Measurements from ENCODE around the gene RSRP1.

Gene RSRP1

DNA sequence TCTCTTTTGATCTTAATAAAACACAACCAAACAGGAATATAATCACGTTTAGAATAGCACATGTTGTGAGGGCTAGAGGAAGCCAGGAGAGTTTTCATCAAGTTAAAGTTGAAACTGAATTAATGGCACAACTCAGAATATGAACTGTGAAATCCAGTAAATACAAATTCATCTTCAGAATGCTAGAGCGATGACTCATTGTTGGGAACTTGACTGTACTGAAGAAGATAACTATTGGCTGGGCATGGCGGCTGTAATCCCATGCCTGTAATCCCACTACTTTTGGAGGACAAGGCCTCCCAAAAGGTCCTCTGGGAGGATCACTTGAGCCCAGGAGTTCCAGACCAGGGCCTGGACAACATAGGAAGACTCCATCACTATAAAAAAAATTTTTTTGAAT lies 23.8 kb downstream of the RSRP1 start:
- TF ChIP-seq CTCF (conservative IDR thresholded peaks at IDR 0.05; ENCODE audit: low read depth), result no peak
- ChIA-PET CTCF (no interaction called here), POLR2A (ENCODE audit: low non-redundant PET) (no interaction called here)
- no peak overlapping the region for H3K27ac ChIP-seq
- no peak for DNase-seq (ENCODE audit: low spot score)

DNA sequence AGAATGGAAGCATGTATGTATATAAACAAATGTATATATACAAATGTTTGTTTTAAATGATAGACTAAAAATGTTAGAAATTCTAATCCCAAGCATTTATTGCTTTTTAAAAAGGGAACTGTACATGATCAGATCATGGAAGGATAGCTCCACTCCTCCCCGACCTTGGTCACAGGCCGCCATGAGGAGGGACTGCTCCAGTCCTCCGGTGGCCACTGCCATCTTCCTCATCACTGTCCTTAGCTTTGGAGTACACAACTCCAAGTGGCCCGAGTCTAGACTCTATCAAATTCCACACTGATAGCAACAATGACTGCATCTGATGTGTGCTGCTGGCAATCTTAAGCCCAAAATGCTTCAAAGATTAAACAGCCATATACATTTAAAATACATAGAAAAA lies 24.6 kb downstream of the RSRP1 start:
- no peak for TF ChIP-seq CTCF (conservative IDR thresholded peaks at IDR 0.05; ENCODE audit: low read depth)
- ChIA-PET CTCF (no interaction called here), POLR2A (ENCODE audit: low non-redundant PET) (no interaction called here)
- H3K27ac ChIP-seq, result no peak overlapping the region
- DNase-seq (ENCODE audit: low spot score), result no peak

DNA sequence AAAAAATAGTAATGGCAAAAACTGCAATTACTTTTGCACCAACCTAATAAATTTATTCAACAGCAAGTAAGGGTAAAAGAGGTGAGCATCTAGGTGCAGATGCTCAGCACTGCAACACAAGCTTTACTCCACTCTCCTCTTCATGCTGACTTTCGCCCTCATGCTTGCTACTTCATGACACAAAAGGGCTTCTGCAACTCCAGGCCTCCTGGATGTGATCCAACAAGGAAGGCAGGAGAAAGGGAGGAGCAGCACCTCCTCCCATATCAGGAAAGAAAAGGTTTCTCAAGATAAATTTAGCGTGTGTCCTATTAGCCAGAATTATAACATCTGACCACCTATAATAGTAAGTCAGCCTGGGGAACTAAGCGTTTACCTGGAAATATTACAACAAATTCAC lies 26.6 kb downstream of the RSRP1 start:
- TF ChIP-seq CTCF (conservative IDR thresholded peaks at IDR 0.05; ENCODE audit: low read depth), result no peak
- H3K27ac ChIP-seq, result no peak overlapping the region
- POLR2A ChIA-PET (ENCODE audit: low non-redundant PET), result no interaction called here
- DNase-seq (ENCODE audit: low spot score), result no peak
- CTCF ChIA-PET, result interaction anchor here (0.5 kb wide), 1 partner anchor 21 kb away, joined by 4 read pairs; no protein-coding TSS in a partner anchor

DNA sequence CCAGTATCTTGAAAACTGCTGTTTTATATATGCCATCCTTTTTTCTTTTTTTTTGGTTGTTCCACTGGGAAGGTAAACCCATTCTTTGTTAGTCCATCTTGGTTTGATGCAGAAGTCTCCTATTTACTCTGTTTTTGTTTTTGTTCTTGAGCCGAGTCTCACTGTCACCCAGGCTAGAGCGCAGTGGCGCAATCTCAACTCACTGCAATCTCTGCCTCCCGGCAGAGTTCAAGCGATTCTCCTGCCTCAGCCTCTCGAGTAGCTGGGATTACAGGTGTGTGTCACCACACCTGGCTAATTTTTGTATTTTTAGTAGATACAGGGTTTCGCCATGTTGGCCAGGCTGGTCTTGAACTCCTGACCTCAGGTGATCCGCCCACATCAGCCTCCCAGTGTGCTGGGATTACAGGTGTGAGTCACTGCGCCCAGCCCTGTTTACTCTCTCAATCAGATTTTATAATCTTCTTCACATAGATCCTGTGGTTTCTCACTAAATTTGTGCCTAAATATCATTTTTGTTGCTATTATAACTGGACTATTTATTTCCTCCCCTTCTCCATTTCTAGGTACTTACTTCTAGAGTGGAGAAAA lies 27.5 kb downstream of the RSRP1 start:
- no peak overlapping the region for H3K27ac ChIP-seq
- CTCF ChIA-PET, result interaction anchor here (0.8 kb wide), 1 partner anchor 17 kb away, joined by 3 read pairs; no protein-coding TSS in a partner anchor
- no peak for TF ChIP-seq CTCF (conservative IDR thresholded peaks at IDR 0.05; ENCODE audit: low read depth)
- POLR2A ChIA-PET (ENCODE audit: low non-redundant PET), result no interaction called here
- no peak for DNase-seq (ENCODE audit: low spot score)

DNA sequence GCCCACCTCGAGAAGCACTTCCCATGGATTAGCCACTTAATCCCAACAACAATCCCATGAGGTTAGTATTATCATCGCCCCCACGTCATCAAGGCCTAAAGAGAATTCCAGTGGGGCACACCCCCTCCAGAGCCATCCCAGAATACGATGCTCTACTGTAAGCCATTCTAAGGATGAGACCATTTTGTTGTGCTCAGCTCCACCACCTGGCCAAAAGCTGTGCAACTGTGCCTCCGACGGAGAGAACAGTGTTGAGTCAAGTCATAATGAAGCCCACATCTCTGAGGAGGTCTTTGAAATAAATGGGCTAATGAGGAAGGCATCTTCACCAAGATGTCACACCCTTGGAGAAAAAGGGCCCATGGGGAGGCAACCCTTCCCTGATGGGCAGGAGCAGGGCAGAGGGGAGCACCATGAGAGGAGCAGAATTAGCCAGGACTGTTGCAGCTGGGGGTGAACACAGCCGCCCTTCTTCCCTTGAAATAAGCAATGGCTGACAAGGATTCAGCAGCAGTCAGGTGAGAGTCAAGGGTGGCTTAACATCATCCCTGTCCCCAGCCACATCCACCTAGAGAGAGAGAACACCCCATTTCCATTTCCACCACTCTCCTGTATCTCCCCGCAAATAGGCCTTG lies 29.5 kb downstream of the RSRP1 start:
- ChIA-PET CTCF (interaction anchor here (0.7 kb wide), 1 partner anchor 24 kb away, joined by 3 read pairs; no protein-coding TSS in a partner anchor), POLR2A (ENCODE audit: low non-redundant PET) (no interaction called here)
- DNase-seq (ENCODE audit: low spot score), result no peak
- H3K27ac ChIP-seq, result no peak overlapping the region
- TF ChIP-seq CTCF (conservative IDR thresholded peaks at IDR 0.05; ENCODE audit: low read depth), result no peak

GRCh38 chr1:25217015-25217414 lies 30.2 kb downstream of the RSRP1 start:
- DNase-seq (ENCODE audit: low spot score), result no peak
- ChIA-PET POLR2A (ENCODE audit: low non-redundant PET) (no interaction called here), CTCF (no interaction called here)
- no peak for TF ChIP-seq CTCF (conservative IDR thresholded peaks at IDR 0.05; ENCODE audit: low read depth)
- no peak overlapping the region for H3K27ac ChIP-seq
